K562 (cell line): ENCODE results near the gene ADRA1B. TPM values are rescaled to one million over a fixed set of nuclear protein-coding genes. Genes with fewer than 3 reads are reported as not detected.

Experiments
- CC2D1A ChIP-seq: fragments of 450-650 bp; IDR thresholded peaks from 2 replicates; pipeline ENCODE4 v1.6.1; 2017; ENCODE audit warnings: mild to moderate bottlenecking
- CCAR2 ChIP-seq: fragments of 200-400 bp; formaldehyde crosslinking; IDR thresholded peaks from 2 replicates; pipeline ENCODE4 v1.6.1; 2017; ENCODE audit warnings: mild to moderate bottlenecking, low read depth, low read length
- CTBP1 ChIP-seq: fragments of 450-650 bp; IDR thresholded peaks from 2 replicates; pipeline ENCODE4 v1.6.1; 2016; ENCODE audit warnings: borderline replicate concordance
- DIDO1 ChIP-seq: fragments of 450-650 bp; IDR thresholded peaks from 2 replicates; pipeline ENCODE4 v1.6.1; 2016; ENCODE audit warnings: low read depth, missing biosample characterization, missing genetic modification characterization
- KDM1A ChIP-seq, 2 experiments: fragments of 450-650 bp; IDR thresholded peaks; 2 replicates each; pipeline ENCODE4 v1.6.1; 2016; ENCODE audit warnings: mild to moderate bottlenecking in 2 of 2
- MTA3 ChIP-seq: fragments of 450-650 bp; formaldehyde crosslinking; IDR thresholded peaks from 2 replicates; pipeline ENCODE4 v1.6.1; 2017; ENCODE audit warnings: mild to moderate bottlenecking, borderline replicate concordance
- SP2 ChIP-seq: IDR thresholded peaks from 2 replicates; pipeline ENCODE4 v1.6.1; 2011; ENCODE audit warnings: mild to moderate bottlenecking, low read depth, low read length, moderate library complexity; ENCODE audit not compliant: poor library complexity, severe bottlenecking; ENCODE audit errors: extremely low read depth
- TEAD4 ChIP-seq, 2 experiments: sonication (generic) in 1 of 2; formaldehyde crosslinking in 1 of 2; IDR thresholded peaks; 2 replicates each; pipeline versions ENCODE4 v1.6.1 to v1.8.0; 2012 to 2022; ENCODE audit warnings: borderline replicate concordance in 1 of 2, inconsistent platforms in 1 of 2, low read length in 1 of 2, mild to moderate bottlenecking in 1 of 2, missing genetic modification reagents in 1 of 2
- polyA plus RNA-seq, 8 experiments: library from polyadenylated mRNA; depleted of rRNA in 4 of 8; stranded (reverse) in 5 of 8; unstranded in 3 of 8; fragments of >200 nt; fragmentation: Nextera tagmentation in 2 of 8; fragmentation: Illumina TruSeq in 1 of 8; extraction: Ambion mirVana in 2 of 8; extraction: Trizol in 1 of 8; gene quantifications; 2 replicates each; pipeline versions ENCODE4 v1.2.1 to v1.2.3, GENCODE V29; 2011 to 2014; ENCODE audit warnings: inconsistent platforms in 1 of 8, missing spikeins in 1 of 8
- total RNA-seq, 7 experiments: library from RNA; depleted of rRNA in 6 of 7; stranded (reverse); fragments of >200 nt in 6 of 7; fragmentation: Illumina TruSeq in 2 of 7; extraction: Trizol in 2 of 7; gene quantifications; 2 replicates each; pipeline versions ENCODE4 v1.2.1 to v1.2.3, GENCODE V29; 2011 to 2021; ENCODE audit warnings: low replicate concordance in 1 of 7
- TF ChIP-seq, protein P1 (sequence below), 2 experiments: IDR thresholded peaks; 2 replicates each; pipeline ENCODE4 v1.6.1; 2011; ENCODE audit warnings: borderline replicate concordance in 1 of 2, control low read depth in 1 of 2, low read depth in 1 of 2, low read length in 1 of 2, mild to moderate bottlenecking in 1 of 2, mixed read lengths in 1 of 2, moderate library complexity in 1 of 2; ENCODE audit not compliant: insufficient read depth in 1 of 2, insufficient read length in 1 of 2, poor library complexity in 1 of 2, severe bottlenecking in 1 of 2; ENCODE audit errors: extremely low read depth in 1 of 2
- TF ChIP-seq, protein P2 (sequence below): fragments of 250-450 bp; sonication (Bioruptor Pico); IDR thresholded peaks from 2 replicates; pipeline ENCODE4 v1.4.0; 2020
- TF ChIP-seq, protein P3 (sequence below): fragments of 450-650 bp; IDR thresholded peaks from 2 replicates; pipeline ENCODE4 v1.6.1; 2014; ENCODE audit warnings: low read depth, mild to moderate bottlenecking, moderate library complexity, borderline replicate concordance
- TF ChIP-seq, protein P4 (sequence below): sonication (generic); formaldehyde crosslinking; IDR thresholded peaks from 2 replicates; pipeline ENCODE4 v1.8.1; 2023; ENCODE audit warnings: mild to moderate bottlenecking, missing genetic modification reagents
- TF ChIP-seq, protein P5 (sequence below): sonication (generic); formaldehyde crosslinking; IDR thresholded peaks from 2 replicates; pipeline ENCODE4 v1.8.1; 2023; ENCODE audit warnings: mild to moderate bottlenecking, missing genetic modification reagents, moderate library complexity
- TF ChIP-seq, protein P6 (sequence below), 3 experiments: fragments of 200-800 bp in 1 of 3; fragments of 250-450 bp in 1 of 3; fragments of 450-650 bp in 1 of 3; sonication (Bioruptor Pico) in 1 of 3; sonication (Bioruptor generic) in 1 of 3; formaldehyde crosslinking in 1 of 3; IDR thresholded peaks; 2 replicates each; pipeline versions ENCODE4 v1.6.1 to v1.8.0; 2016 to 2022; ENCODE audit warnings: mild to moderate bottlenecking in 2 of 3, missing genetic modification characterization in 2 of 3, missing compliant biosample characterization in 1 of 3, moderate library complexity in 1 of 3

The ADRA1B gene
- total and polyA plus RNA-seq, 9 of the 15 experiments (the other 6 are each of a cell fraction or from before 2014, with no cell fraction given): not detected

DNA sequence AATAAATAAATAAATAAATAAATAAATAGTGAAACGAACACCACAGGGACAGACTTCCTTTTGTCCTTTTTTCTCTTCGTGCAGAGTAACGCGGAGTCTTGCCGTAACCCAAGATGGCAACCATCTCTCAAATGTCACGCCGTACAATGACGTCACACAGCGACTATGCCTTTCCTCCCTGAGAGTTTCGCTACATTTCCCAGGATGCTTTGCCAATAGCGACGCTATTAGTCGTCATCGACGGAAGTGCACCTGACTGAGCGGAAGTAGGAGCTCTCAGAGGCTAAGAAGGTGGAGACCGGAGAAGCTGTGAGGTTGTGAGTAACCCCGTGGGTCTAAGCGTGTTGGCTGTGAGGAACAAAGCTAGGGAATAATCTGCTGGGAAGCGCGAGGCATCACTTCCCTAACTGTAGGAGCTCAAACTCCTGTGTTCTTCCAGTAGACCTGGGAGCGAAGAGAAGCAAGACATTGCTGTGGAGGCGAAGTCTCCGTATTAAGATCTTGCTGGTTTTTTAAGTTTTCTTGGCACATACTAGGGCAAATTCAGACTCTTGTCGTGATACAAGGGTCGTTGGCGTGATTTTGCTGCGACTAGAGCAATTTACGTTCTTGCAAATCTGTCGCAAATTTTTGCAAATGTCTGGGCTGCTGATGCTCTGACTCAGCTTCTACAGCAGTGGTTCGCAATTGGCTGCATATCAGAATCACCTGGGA lies 92.8 kb downstream of the ADRA1B start, which contains the start of gene TTC1 (continued):
- TF ChIP-seq CC2D1A (no peak), KDM1A (IDR thresholded peaks at IDR 0.05) (no peak), TEAD4 (IDR thresholded peaks at IDR 0.05; ENCODE audit: low read length) (peak; percentile 43; the same call in 1 of the 2 replicates), TEAD4 (CRISPR knock-in tag; IDR thresholded peaks at IDR 0.05; ENCODE audit: borderline replicate concordance) (no peak), CCAR2 (no peak), CTBP1 (peak; percentile 30; the same call in 1 of the 2 replicates), MTA3 (0 out of 2 replicates have a peak, but pooled peaks have one; percentile 28), DIDO1 (tag) (peak; percentile 93), SP2 (no peak)
- TF ChIP-seq, protein P1, sequence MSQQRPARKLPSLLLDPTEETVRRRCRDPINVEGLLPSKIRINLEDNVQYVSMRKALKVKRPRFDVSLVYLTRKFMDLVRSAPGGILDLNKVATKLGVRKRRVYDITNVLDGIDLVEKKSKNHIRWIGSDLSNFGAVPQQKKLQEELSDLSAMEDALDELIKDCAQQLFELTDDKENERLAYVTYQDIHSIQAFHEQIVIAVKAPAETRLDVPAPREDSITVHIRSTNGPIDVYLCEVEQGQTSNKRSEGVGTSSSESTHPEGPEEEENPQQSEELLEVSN (IDR thresholded peaks at IDR 0.05; ENCODE audit: borderline replicate concordance in 1 of 2, extremely low read depth in 1 of 2, insufficient read depth in 1 of 2, insufficient read length in 1 of 2, low read depth in 1 of 2, low read length in 1 of 2, poor library complexity in 1 of 2, severe bottlenecking in 1 of 2): no peak
- TF ChIP-seq, protein P2, sequence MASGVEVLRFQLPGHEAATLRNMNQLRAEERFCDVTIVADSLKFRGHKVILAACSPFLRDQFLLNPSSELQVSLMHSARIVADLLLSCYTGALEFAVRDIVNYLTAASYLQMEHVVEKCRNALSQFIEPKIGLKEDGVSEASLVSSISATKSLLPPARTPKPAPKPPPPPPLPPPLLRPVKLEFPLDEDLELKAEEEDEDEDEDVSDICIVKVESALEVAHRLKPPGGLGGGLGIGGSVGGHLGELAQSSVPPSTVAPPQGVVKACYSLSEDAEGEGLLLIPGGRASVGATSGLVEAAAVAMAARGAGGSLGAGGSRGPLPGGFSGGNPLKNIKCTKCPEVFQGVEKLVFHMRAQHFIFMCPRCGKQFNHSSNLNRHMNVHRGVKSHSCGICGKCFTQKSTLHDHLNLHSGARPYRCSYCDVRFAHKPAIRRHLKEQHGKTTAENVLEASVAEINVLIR (CRISPR knock-in tag): peak; percentile 97
- TF ChIP-seq, protein P3, sequence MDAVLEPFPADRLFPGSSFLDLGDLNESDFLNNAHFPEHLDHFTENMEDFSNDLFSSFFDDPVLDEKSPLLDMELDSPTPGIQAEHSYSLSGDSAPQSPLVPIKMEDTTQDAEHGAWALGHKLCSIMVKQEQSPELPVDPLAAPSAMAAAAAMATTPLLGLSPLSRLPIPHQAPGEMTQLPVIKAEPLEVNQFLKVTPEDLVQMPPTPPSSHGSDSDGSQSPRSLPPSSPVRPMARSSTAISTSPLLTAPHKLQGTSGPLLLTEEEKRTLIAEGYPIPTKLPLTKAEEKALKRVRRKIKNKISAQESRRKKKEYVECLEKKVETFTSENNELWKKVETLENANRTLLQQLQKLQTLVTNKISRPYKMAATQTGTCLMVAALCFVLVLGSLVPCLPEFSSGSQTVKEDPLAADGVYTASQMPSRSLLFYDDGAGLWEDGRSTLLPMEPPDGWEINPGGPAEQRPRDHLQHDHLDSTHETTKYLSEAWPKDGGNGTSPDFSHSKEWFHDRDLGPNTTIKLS: no peak
- TF ChIP-seq, protein P4, sequence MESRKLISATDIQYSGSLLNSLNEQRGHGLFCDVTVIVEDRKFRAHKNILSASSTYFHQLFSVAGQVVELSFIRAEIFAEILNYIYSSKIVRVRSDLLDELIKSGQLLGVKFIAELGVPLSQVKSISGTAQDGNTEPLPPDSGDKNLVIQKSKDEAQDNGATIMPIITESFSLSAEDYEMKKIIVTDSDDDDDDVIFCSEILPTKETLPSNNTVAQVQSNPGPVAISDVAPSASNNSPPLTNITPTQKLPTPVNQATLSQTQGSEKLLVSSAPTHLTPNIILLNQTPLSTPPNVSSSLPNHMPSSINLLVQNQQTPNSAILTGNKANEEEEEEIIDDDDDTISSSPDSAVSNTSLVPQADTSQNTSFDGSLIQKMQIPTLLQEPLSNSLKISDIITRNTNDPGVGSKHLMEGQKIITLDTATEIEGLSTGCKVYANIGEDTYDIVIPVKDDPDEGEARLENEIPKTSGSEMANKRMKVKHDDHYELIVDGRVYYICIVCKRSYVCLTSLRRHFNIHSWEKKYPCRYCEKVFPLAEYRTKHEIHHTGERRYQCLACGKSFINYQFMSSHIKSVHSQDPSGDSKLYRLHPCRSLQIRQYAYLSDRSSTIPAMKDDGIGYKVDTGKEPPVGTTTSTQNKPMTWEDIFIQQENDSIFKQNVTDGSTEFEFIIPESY (CRISPR knock-in tag): peak; percentile 5; the same call in 1 of the 2 replicates
- TF ChIP-seq, protein P5, sequence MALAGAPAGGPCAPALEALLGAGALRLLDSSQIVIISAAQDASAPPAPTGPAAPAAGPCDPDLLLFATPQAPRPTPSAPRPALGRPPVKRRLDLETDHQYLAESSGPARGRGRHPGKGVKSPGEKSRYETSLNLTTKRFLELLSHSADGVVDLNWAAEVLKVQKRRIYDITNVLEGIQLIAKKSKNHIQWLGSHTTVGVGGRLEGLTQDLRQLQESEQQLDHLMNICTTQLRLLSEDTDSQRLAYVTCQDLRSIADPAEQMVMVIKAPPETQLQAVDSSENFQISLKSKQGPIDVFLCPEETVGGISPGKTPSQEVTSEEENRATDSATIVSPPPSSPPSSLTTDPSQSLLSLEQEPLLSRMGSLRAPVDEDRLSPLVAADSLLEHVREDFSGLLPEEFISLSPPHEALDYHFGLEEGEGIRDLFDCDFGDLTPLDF (CRISPR knock-in tag): no peak
- TF ChIP-seq, protein P6, sequence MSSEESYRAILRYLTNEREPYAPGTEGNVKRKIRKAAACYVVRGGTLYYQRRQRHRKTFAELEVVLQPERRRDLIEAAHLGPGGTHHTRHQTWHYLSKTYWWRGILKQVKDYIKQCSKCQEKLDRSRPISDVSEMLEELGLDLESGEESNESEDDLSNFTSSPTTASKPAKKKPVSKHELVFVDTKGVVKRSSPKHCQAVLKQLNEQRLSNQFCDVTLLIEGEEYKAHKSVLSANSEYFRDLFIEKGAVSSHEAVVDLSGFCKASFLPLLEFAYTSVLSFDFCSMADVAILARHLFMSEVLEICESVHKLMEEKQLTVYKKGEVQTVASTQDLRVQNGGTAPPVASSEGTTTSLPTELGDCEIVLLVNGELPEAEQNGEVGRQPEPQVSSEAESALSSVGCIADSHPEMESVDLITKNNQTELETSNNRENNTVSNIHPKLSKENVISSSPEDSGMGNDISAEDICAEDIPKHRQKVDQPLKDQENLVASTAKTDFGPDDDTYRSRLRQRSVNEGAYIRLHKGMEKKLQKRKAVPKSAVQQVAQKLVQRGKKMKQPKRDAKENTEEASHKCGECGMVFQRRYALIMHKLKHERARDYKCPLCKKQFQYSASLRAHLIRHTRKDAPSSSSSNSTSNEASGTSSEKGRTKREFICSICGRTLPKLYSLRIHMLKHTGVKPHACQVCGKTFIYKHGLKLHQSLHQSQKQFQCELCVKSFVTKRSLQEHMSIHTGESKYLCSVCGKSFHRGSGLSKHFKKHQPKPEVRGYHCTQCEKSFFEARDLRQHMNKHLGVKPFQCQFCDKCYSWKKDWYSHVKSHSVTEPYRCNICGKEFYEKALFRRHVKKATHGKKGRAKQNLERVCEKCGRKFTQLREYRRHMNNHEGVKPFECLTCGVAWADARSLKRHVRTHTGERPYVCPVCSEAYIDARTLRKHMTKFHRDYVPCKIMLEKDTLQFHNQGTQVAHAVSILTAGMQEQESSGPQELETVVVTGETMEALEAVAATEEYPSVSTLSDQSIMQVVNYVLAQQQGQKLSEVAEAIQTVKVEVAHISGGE (CRISPR knock-in tag; IDR thresholded peaks at IDR 0.05): peak in 1 of 3 experiments; percentile 74; a peak in 2 of 6 replicates
